ENCODE data around the gene GABRB2.

Gene GABRB2

DNA sequence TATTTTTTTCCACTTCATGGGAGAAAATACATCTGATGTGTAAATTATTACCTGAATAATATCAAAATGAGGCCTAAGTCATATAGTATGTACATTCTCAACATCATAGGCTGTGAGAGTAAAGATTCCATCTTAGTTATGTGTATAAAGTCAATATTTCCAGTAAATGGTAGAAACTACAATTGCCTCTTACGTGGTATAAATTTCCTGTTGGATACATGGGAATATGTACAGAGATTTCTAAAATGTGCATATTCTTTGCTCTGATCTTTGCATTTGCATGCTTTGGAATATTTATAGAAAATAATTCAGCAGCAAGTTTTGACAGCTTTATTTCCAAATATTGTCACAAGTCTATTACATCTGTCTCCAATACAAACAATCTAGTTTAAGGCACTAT, 78.8 kb downstream of the GABRB2 start:
- no peak for DNase-seq

GRCh38 chr5:161460741-161461140, 85.8 kb downstream of the GABRB2 start:
- DNase-seq: no peak

DNA sequence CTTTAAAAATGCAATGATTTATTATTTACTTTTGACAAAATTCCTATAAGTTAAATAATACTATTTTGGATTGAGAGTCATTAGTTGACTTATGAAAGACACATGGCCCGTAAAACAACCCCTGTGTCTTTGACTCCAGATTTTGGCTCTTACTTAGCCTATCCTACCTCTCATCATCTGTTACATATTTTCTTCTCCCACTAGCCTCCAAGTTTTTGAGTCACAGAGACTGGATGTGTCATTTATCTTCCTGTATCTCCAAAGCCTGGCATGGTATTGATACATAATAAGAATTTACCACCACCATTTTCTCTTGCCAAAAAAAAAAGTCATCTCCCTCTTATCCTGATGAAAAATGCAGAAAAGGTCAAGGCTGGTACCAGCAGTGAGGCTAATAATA, 99.9 kb downstream of the GABRB2 start:
- peak; percentile 50 for DNase-seq

DNA sequence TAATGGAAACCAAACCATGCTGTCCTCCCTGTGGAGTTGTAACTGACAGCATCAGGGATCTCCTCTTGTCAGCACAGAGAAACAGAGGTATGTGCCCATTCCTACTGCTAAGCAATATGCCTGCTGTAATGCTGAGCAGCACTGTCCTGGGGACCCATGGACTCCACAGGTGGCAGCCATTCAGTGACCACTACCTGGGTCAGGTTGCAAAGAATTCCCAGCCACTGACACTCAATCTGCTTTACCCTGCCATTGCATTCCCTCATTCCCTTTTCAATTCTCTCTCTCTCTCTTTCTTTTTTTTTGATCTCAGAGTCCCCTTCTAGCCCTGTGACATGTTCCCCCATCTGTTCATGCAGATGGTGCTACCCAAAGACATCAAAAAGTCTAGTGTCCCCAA, 104.1 kb downstream of the GABRB2 start:
- DNase-seq: peak; percentile 25

- DNase-seq: no peak
Observed at GRCh38 chr5:161432798-161433197, 113.7 kb downstream of the GABRB2 start.

DNA sequence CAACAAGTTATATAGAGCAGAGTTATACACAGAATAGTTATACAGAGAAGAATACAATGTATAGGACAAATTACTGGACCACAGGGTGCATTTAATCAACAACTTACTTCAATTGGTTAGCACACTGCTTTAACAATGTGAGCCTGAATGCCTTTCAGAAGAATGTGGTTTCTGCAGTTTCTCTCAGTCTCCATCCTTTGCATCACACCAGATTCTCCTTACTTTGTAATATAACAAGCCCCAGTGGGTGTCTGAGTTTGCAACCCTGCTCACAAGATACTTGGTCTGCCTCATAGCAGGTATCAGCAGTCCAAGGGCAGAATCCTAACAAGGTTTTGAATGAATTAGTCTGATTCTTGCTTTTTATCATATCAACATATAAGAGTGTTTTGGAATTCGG, 114.6 kb downstream of the GABRB2 start:
- DNase-seq: no peak

DNA sequence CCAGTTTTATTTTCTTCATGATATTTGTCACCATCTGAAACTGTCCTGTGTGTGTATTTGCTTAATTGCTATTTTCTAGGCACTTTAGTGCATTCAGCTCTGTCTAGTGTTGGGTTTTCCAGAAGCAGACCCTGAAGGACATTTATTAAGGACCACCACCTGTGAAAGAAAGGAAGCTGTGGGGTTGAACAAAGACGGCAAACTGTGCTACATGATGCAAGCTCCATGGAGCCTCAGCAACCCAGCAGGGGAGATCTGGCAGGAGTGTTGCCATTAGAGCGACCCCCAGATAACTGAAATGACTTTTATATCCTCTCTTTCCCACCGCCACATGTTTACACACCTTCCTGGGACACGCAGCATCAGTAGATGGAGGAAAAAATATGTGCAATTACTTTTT, 125.5 kb downstream of the GABRB2 start:
- DNase-seq: no peak

DNA sequence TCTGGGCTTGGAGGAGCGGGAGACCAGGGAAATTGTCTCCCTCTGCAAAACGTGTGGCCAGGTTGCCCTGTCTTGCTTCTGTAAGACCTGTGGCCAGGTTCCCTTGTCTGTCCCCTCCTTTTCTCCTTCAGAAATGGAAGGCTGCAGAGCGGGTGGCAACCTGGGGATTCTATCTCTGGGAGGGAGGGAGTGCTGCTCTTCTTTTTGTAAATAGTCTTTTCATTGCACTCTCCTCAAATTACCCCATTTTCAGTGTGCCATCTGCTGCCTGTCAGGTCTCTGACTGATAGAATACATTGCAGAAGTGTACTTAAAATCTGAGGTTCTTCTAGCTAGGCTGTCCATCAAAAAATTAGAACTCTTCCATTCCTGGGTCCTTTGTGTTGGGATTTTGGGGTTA, 126.0 kb downstream of the GABRB2 start:
- DNase-seq: peak; percentile 44

GRCh38 chr5:161414896-161415295, 131.6 kb downstream of the GABRB2 start:
- no peak for DNase-seq

GRCh38 chr5:161414037-161414436, 132.5 kb downstream of the GABRB2 start:
- no peak for DNase-seq

GRCh38 chr5:161412792-161413191, 133.7 kb downstream of the GABRB2 start:
- DNase-seq: no peak

GRCh38 chr5:161411156-161411555, 135.4 kb downstream of the GABRB2 start:
- DNase-seq: no peak

GRCh38 chr5:161410640-161411039, 135.9 kb downstream of the GABRB2 start:
- DNase-seq: no peak

GRCh38 chr5:161409471-161409870, 137.1 kb downstream of the GABRB2 start:
- no peak for DNase-seq

DNA sequence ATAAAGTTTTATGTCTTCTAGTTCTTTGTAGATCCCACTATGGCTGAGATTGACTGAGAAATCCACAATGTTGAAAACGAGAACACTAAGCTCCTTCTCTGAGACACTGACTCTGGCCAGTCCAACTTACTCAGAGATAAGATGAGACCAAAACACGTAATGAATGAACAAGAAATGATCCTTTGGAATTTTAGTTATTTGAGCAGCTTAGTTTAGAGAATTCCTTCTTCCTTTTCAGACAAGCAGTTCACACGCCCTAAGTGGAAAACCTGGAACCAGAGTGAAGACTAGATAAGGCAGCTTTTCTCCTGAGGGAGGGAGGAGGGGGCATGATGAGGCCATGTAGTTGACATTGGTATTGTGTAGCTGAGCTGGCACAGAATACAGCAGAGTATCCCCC, 139.6 kb downstream of the GABRB2 start:
- no peak for DNase-seq

GRCh38 chr5:161403996-161404395, 142.5 kb downstream of the GABRB2 start:
- DNase-seq: no peak

GRCh38 chr5:161403121-161403520, 143.4 kb downstream of the GABRB2 start:
- no peak for DNase-seq

DNA sequence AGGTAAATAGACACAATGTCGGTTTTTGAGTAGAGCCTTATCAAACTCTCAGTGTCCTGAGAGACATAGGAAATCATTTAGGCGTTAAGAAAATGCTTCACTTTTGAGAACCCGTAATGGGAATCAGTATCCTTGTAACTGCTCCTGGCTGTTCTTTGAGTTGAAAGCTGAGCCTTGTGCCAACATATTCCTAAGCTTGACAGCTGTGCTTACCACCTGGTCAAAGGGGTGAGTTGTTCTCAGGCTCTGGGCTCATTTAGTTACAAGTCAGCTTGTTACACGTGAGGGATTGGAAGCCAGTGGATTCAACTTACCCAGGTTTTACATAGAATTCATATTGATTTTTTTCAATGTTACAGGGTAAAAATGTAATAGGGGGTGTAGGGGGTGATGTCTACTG, 145.9 kb downstream of the GABRB2 start:
- peak; percentile 86 for DNase-seq

DNA sequence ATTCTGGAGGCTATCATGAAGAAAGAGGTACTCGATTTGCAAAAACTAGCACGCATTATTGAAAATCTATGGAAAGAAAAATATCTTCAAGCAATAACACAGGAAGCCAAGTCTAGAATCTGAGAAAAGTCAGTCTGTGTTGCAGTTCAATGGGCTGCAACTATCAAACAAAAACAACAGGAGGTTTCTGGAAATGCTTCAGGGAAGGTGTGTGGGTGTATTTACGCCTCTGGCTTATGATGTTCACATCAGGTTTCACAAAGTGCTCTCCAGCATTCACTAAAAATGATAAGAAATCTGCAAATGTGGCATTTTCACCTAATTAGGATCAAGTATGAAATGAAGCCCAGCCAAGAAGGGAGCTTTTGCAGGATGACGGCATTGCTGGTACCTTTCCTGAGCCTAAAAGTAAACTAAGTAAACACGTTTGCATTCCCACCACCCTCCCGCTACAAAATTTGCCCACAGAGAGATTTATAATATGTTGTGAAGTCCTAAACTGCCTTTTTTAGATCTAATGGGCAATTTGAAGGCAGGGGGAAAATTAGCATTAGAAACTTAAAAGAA, 146.4 kb downstream of the GABRB2 start:
- DNase-seq: no peak

GRCh38 chr5:161397448-161397847, 149.1 kb downstream of the GABRB2 start:
- no peak for DNase-seq

DNA sequence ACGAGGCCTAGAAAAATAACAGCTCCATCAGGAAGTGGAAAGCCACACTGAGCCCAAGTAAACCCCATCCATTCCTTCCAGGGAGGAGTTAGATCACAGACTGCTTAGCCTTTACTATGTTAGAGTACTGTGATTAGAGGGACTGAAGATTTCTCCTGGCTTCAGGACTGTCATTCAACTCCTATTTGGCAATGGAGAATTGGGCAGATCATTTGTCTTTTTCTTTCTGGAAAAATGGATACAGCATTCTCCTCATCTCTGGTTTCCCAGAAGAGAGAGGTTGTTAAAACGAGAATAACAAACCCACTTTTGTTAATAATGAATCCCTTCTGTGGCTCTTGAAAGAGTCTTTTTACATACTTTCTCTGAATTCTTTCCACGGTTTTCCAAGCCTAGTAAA, 150.4 kb downstream of the GABRB2 start:
- DNase-seq: no peak

- no peak for DNase-seq
Observed at GRCh38 chr5:161391724-161392123, 154.8 kb downstream of the GABRB2 start.

DNA sequence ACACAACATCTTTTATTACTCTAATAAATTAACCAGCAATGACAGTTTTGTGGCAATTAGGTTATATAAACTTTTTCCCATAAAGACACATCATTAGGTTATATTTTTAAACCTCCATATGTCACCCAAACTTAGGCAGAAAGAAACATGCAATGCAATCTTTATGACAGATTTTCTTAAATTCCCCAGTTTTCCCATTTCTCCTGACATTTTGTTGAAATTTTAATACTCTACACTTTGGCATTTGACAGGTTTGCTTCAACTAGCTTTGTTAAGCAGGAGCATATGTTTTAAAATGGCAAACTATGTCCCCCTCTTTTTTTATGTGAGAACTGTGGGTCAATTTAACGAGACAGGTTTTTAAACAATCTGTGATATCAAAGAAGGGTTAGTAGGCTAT, 155.5 kb downstream of the GABRB2 start:
- no peak for DNase-seq

DNA sequence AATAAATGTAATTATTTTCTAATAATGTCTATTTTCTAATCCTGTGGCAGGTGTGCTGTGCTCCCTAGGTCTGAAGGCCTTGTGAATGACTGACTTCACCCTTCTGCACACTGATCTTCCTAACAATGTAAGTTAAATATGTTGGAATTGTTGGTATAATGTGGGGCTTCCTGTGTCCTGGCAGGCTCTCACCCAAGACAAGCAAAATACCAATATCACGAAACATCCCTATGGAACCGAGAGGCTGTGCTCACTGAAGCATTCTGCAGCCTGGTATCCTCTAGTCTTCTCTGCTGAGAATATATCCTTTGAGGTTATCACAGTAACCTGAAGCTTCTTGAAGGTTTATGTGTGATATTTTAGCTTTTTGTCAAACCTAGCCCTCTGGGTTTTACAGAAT, 159.4 kb downstream of the GABRB2 start:
- DNase-seq: no peak

- DNase-seq: no peak
Observed at GRCh38 chr5:161385027-161385426, 161.5 kb downstream of the GABRB2 start.

DNA sequence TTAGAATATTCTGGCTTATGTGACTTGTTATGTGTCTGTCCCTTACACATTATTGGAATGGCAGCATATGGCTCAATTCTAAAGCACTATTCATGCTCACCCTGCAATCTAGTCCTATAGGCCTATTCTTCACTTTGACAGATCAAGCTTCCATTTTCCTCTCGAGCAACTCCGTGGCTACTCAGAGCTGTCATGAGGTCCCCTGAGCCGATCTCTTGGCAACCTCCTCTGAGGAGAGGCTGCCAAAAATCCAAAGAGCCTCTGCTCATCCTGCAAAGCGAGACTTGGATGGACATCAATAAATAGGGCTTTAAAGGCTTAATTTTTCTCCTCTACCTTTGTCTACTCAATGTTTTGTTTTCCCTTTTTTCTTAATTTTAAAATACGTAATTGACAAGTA, 163.8 kb downstream of the GABRB2 start:
- no peak for DNase-seq

Measured in NCI-H524 treated with DMSO at 0.1 percent for 48 hours (cell line).